ENCODE data around the gene TMEM163.

The TMEM163 gene

DNA sequence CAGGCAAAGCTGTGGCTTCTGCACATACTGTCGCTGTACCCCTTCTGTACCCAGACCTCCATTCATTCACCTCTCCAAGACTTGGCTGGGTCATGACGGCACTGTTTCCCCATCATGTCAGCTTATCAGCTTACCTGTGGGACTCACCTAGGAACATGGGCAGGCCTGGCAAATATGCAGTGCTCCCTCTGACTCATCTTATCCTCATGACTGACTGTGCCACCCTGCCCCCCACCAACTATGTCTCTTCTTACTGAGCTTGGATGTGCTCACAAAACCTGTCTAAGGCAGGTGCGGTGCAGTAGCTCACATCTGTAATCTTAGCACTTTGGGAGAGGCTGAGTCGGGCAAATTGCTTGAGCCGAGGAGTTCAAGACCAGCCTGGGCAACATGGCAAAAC is 312.5 kb downstream of the TMEM163 start:
- TF ChIP-seq, protein P1, sequence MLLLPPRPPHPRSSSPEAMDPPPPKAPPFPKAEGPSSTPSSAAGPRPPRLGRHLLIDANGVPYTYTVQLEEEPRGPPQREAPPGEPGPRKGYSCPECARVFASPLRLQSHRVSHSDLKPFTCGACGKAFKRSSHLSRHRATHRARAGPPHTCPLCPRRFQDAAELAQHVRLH (tag by site-specific recombination; IDR thresholded peaks at IDR 0.05), result no peak
- TF ChIP-seq, protein P2, sequence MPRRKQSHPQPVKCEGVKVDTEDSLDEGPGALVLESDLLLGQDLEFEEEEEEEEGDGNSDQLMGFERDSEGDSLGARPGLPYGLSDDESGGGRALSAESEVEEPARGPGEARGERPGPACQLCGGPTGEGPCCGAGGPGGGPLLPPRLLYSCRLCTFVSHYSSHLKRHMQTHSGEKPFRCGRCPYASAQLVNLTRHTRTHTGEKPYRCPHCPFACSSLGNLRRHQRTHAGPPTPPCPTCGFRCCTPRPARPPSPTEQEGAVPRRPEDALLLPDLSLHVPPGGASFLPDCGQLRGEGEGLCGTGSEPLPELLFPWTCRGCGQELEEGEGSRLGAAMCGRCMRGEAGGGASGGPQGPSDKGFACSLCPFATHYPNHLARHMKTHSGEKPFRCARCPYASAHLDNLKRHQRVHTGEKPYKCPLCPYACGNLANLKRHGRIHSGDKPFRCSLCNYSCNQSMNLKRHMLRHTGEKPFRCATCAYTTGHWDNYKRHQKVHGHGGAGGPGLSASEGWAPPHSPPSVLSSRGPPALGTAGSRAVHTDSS (tag by site-specific recombination; IDR thresholded peaks at IDR 0.05), result no peak
- no peak for TF ChIP-seq ZNF621 (tag by site-specific recombination; IDR thresholded peaks at IDR 0.05)
- TF ChIP-seq ZNF48 (tag by site-specific recombination; IDR thresholded peaks at IDR 0.05), result no peak
- no peak for TF ChIP-seq ZIC2 (tag by site-specific recombination; IDR thresholded peaks at IDR 0.05)
- Histone ChIP-seq H3K9me3 (ENCODE audit: control insufficient read depth, insufficient read depth, low read depth, low read length) (no peaks in the 10 kb centered on the region), H3K36me3 (ENCODE audit: control insufficient read depth in 2 of 2, insufficient read depth in 1 of 2, low read length in 2 of 2) (peaks cover 0 to 14% of the 10 kb centered on the region in 2 experiments; a peak in 1 of 3 replicates), H3K4me3 (ENCODE audit: low read depth, low read length) (no peak overlapping the region), H3K27ac (ENCODE audit: extremely low read depth, low read depth, low read length) (no peak overlapping the region), H3K4me1 (ENCODE audit: control insufficient read depth, insufficient read depth, low read length) (peaks cover 10% of the 10 kb centered on the region)
- POLR2A ChIA-PET, result interaction anchor here (0.7 kb wide), 1 partner anchor 508 kb away, joined by 4 read pairs; no protein-coding TSS in a partner anchor
- CTCF ChIA-PET, result no interaction called here
